Gastrocnemius medialis (tissue), 4 donors: Measurements from ENCODE around the gene ATM. TPM values are rescaled to one million over a fixed set of nuclear protein-coding genes. Genes with fewer than 3 reads are reported as not detected.

ENCODE experiments used
- ATAC-seq, 2 donors: fragments of 150-250 bp; one replicate each; pipeline ENCODE4 v1.9.1; 2016
- DNase-seq, 2 donors: peaks; one replicate each; pipeline ENCODE4 v3.0.0-alpha.2; 2019
- H3K27ac ChIP-seq, 4 donors: fragments of 200-600 bp; sonication (generic); 1 replicate in 1 of 4; 2 replicates in 3 of 4; pipeline ENCODE4 v1.5.1; 2016 to 2018; ENCODE audit warnings: mild to moderate bottlenecking in 2 of 4, moderate library complexity in 1 of 4
- H3K27me3 ChIP-seq, 3 donors: fragments of 200-600 bp; sonication (generic) in 2 of 3; 1 replicate in 1 of 3; 2 replicates in 2 of 3; pipeline versions ENCODE4 v1.5.1 to v1.6.0; 2016 to 2019; ENCODE audit warnings: mild to moderate bottlenecking in 1 of 3, moderate library complexity in 1 of 3
- H3K36me3 ChIP-seq, 2 donors: fragments of 200-600 bp; sonication (generic) in 1 of 2; one replicate each; pipeline ENCODE4 v1.5.1; 2017 to 2018
- H3K4me1 ChIP-seq, 2 donors: fragments of 200-600 bp; sonication (generic) in 1 of 2; one replicate each; pipeline ENCODE4 v1.5.1; 2016 to 2017; ENCODE audit warnings: mild to moderate bottlenecking in 2 of 2
- H3K4me3 ChIP-seq, 4 donors: fragments of 200-600 bp; sonication (generic) in 3 of 4; 1 replicate in 1 of 4; 2 replicates in 3 of 4; pipeline ENCODE4 v1.5.1; 2016 to 2019; ENCODE audit warnings: mild to moderate bottlenecking in 2 of 4
- H3K9me3 ChIP-seq, 3 donors: fragments of 200-600 bp; sonication (generic) in 2 of 3; 1 replicate in 1 of 3; 2 replicates in 2 of 3; pipeline ENCODE4 v1.5.1; 2016 to 2019
- POLR2A ChIP-seq, 2 donors: fragments of 450-650 bp; IDR thresholded peaks; one replicate each; pipeline ENCODE4 v1.6.1; 2017; ENCODE audit warnings: antibody characterized with exemption in 2 of 2, mild to moderate bottlenecking in 2 of 2, moderate library complexity in 2 of 2
- in situ Hi-C, 4 donors: fragments of 200-750 bp; cut with MboI; loops; one replicate each; pipeline versions ENCODE4 v1.15.0 to v1.8.0; 2017; ENCODE audit warnings: low sequenced_read_pairs in 4 of 4
- intact Hi-C: fragments of 100-400 bp; cut with DNase I; formaldehyde crosslinking; loops from one replicate; pipeline ENCODE4 v1.15.1; 2023; ENCODE audit warnings: low total_unique reads
- total RNA-seq, 4 donors: library from RNA; depleted of rRNA; stranded (reverse); fragments of >200 nt; gene quantifications; one replicate each; pipeline versions ENCODE4 v1.1.0 to v1.2.3, GENCODE V29; 2016
- TF ChIP-seq, protein P1 (sequence below), 5 experiments: fragments of 450-650 bp in 3 of 5; fragments of 200-600 bp in 2 of 5; sonication (generic) in 2 of 5; IDR thresholded peaks in 4 of 5; conservative IDR thresholded peaks in 1 of 5; 1 replicate in 4 of 5; 2 replicates in 1 of 5; pipeline ENCODE4 v1.5.1; 2016 to 2019; ENCODE audit warnings: antibody characterized with exemption in 5 of 5, mild to moderate bottlenecking in 3 of 5, moderate library complexity in 3 of 5

Gene ATM
- total RNA-seq, 4 donors from 2014 or later = 9.3 to 21.6 (median 15.9) TPM

DNA sequence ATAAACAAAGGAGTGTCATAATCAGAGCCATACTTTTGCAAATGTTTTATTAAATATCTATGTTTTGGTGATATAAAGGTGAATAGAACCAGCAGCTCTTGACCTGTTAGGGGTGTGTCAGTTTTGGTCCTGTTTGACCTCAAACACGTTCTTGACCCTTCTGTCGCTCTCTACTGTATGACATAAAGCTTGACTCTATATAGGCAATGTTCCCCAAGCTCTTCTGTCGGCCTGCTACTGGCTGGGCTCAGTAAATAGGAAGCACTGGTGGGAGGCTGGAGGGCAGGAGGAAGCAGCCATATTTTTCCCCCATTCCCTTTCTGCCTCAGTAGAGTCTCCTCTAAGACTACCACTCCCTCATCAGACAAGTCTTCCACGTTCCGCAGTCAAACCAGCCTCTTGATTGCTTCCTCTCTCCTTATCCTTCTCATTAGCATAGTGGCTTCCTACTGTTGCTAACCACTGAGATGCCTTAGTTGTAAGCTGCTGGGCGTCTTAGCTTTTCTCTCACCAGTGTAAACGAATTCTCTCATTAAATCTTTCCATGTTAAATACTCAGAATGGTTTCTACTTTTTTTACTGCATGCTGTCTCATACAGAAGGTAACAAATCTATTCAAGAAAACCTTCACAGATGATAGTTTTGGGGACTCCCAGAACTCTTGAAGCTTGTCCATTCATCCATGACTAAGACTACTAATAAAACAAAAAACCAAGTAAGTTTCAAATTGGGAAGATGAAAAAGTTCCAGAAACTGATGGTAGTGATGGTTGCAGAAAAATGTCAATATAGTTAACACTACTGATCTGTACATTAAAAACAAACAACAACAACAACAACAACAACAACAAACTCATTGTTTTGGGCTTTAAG is 3.7 kb upstream of the ATM start:
- Histone ChIP-seq H3K27me3 (no peaks in the 10 kb centered on the region), H3K9me3 (no peaks in the 10 kb centered on the region), H3K27ac (no peak overlapping the region), H3K4me3 (no peak overlapping the region), H3K36me3 (no peaks in the 10 kb centered on the region), H3K4me1 (peaks cover 20 to 41% of the 10 kb centered on the region in 2 donors)
- TF ChIP-seq, protein P1, sequence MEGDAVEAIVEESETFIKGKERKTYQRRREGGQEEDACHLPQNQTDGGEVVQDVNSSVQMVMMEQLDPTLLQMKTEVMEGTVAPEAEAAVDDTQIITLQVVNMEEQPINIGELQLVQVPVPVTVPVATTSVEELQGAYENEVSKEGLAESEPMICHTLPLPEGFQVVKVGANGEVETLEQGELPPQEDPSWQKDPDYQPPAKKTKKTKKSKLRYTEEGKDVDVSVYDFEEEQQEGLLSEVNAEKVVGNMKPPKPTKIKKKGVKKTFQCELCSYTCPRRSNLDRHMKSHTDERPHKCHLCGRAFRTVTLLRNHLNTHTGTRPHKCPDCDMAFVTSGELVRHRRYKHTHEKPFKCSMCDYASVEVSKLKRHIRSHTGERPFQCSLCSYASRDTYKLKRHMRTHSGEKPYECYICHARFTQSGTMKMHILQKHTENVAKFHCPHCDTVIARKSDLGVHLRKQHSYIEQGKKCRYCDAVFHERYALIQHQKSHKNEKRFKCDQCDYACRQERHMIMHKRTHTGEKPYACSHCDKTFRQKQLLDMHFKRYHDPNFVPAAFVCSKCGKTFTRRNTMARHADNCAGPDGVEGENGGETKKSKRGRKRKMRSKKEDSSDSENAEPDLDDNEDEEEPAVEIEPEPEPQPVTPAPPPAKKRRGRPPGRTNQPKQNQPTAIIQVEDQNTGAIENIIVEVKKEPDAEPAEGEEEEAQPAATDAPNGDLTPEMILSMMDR (IDR thresholded peaks at IDR 0.05 in 4 of 5, conservative IDR thresholded peaks at IDR 0.05 in 1 of 5) = no peak
- TF ChIP-seq POLR2A (IDR thresholded peaks at IDR 0.05) = no peak
- intact Hi-C loops = no loop called here
- DNase-seq (no peak), ATAC-seq (no peak)
- in situ Hi-C loops = no loop called here

DNA sequence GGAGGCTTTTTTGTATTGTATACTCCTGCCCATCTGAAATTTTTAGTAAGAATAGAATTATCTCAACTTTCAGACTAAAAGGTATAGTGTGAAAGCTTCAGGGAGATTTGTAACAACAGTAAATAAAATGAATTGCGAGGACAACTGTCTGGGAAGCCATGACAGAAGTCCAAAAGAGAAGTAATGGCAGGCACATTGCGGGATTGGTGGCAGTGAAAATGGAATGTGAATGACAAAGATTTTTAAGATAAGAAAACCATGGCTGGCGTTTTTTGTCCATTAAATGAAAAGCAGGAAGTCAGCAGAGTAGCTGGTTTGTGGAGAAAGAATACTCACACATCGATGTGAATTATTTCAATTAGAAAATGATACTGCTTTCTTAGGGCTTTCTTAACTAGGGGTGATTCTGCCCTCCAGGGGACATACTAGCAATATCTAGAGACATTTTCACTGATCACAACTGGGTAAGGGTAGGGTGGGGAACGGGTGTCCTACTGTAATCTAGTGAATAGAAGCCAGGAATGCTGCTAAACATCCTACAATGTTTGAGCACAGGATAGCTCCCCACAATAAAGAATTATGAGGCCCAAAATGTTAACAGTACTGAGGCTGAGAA is 2.0 kb upstream of the ATM start:
- in situ Hi-C loops (loop anchor here in 2 of 4 donors (5.0 to 10.0 kb wide), 3 partner anchors 96 to 246 kb away; partner anchors contain the start of genes ACAT1 (in 2 of the 2), C11orf65 (in 1 of the 2) and CUL5 (in 1 of the 2)), intact Hi-C loops (loop anchor here (5.0 to 10.0 kb wide), 3 partner anchors 509 to 766 kb away; partner anchors contain the start of genes ALKBH8, CWF19L2 and SLN)
- H3K27ac ChIP-seq = peak overlapping the region; percentile 86 to 99 (median 96)
- no peak for TF ChIP-seq POLR2A (IDR thresholded peaks at IDR 0.05)
- TF ChIP-seq, protein P1 (IDR thresholded peaks at IDR 0.05 in 4 of 5, conservative IDR thresholded peaks at IDR 0.05 in 1 of 5) = no peak
- DNase-seq = no peak
- peak overlapping the region; percentile 59 to 92 (median 88) for H3K4me3 ChIP-seq
- no peaks in the 10 kb centered on the region for H3K36me3 ChIP-seq
- H3K4me1 ChIP-seq = peaks cover 27 to 51% of the 10 kb centered on the region in 2 donors
- H3K27me3 ChIP-seq = no peaks in the 10 kb centered on the region
- no peaks in the 10 kb centered on the region for H3K9me3 ChIP-seq
- ATAC-seq = no peak

DNA sequence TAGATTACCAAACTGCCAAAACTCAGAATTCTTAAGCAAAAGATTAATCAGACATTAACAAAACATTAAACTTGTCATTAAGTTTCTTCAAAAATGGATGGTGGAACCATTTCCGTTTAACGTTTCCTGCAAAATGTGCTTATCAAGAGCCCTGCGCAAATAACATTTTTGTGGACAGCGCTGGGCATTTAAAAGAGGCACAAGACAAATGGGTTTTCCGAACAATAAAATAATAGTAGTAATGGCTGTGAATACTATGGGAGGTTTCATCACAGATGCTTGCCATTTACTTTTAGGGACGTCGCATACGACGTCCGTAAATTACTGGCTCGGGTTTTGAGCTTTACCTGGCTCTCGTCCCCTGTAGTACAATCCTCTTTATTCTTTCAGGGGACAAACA is 1.5 kb upstream of the ATM start:
- ATAC-seq (no peak), DNase-seq (no peak)
- Histone ChIP-seq H3K36me3 (no peaks in the 10 kb centered on the region), H3K9me3 (no peaks in the 10 kb centered on the region), H3K27me3 (no peaks in the 10 kb centered on the region), H3K4me3 (peak overlapping the region; percentile 59 to 92 (median 88)), H3K27ac (peak overlapping the region; percentile 86 to 99 (median 96)), H3K4me1 (peaks cover 27 to 49% of the 10 kb centered on the region in 2 donors)
- TF ChIP-seq, protein P1 (IDR thresholded peaks at IDR 0.05 in 4 of 5, conservative IDR thresholded peaks at IDR 0.05 in 1 of 5) = no peak
- no peak for TF ChIP-seq POLR2A (IDR thresholded peaks at IDR 0.05)
- intact Hi-C loops (loop anchor here (5.0 to 10.0 kb wide), 3 partner anchors 509 to 767 kb away; partner anchors contain the start of genes ALKBH8, CWF19L2 and SLN), in situ Hi-C loops (loop anchor here in 2 of 4 donors (5.0 to 10.0 kb wide), 3 partner anchors 97 to 246 kb away; partner anchors contain the start of genes ACAT1 (in 2 of the 2), C11orf65 (in 1 of the 2) and CUL5 (in 1 of the 2))

DNA sequence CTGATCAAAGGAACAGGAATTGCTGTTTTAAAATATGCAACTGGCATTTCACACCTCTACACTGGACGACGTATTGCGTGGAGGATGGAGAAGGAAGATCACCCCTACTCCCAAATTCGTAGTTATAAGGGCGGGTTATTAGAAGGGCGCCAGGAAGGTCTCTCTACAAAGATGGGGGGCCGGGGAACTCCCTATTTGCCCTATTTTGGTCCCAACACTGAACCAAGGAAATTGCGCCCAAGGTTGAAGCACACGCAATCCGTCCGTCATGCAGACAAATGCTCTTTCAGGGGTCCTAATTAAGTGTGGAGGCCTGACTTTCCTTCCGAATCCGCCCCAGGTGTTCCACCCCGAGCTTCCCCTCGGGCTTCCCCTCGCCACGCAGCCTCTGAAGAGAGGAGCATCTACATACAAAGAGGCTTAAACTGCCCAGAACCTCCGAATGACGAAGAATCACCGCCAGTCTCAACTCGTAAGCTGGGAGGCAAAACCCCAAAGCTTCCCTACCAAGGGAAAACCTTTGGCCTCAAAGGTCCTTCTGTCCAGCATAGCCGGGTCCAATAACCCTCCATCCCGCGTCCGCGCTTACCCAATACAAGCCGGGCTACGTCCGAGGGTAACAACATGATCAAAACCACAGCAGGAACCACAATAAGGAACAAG is 825 bp upstream of the ATM start:
- TF ChIP-seq POLR2A (IDR thresholded peaks at IDR 0.05) = no peak
- TF ChIP-seq, protein P1 (IDR thresholded peaks at IDR 0.05 in 4 of 5, conservative IDR thresholded peaks at IDR 0.05 in 1 of 5) = no peak
- Histone ChIP-seq H3K4me3 (peak overlapping the region; percentile 59 to 92 (median 88)), H3K27me3 (no peaks in the 10 kb centered on the region), H3K4me1 (peaks cover 27 to 43% of the 10 kb centered on the region in 2 donors), H3K27ac (peak overlapping the region; percentile 86 to 99 (median 96)), H3K9me3 (no peaks in the 10 kb centered on the region), H3K36me3 (no peaks in the 10 kb centered on the region)
- ATAC-seq (peak in 1 of 2 donors; percentile 23), DNase-seq (no peak)
- intact Hi-C loops (loop anchor here (1.0 to 10.0 kb wide), 7 partner anchors 101 to 767 kb away; partner anchors contain the start of genes ACAT1, ALKBH8, C11orf65 and CUL5), in situ Hi-C loops (loop anchor here in 2 of 4 donors (5.0 to 10.0 kb wide), 3 partner anchors 97 to 245 kb away; partner anchors contain the start of genes ACAT1 (in 2 of the 2), C11orf65 (in 1 of the 2) and CUL5 (in 1 of the 2))
